ENCODE results near the gene MAPK10.
A peak's percentile ranks its signal among the peaks of the same experiment; 100 is the strongest.

The MAPK10 gene

GRCh38 chr4:86160426-86160825 is 199.4 kb downstream of the MAPK10 start:
- TF ChIP-seq CTCF (IDR thresholded peaks at IDR 0.05; ENCODE audit: insufficient read depth, low read depth, low read length, missing control alignments), result no peak
- H3K4me3 ChIP-seq (ENCODE audit: low read length), result no peak overlapping the region
- no peak for DNase-seq (ENCODE audit: low read depth)

GRCh38 chr4:86159216-86159615 is 200.6 kb downstream of the MAPK10 start:
- DNase-seq (ENCODE audit: low read depth), result peak; percentile 29

GRCh38 chr4:86156531-86156930 is 203.3 kb downstream of the MAPK10 start:
- H3K4me3 ChIP-seq (ENCODE audit: low read length), result no peak overlapping the region
- no peak for TF ChIP-seq CTCF (IDR thresholded peaks at IDR 0.05; ENCODE audit: insufficient read depth, low read depth, low read length, missing control alignments)
- DNase-seq (ENCODE audit: low read depth), result no peak

More at GRCh38 chr4:86159216-86159615, 200.6 kb downstream of the MAPK10 start:
- no peak for TF ChIP-seq CTCF (IDR thresholded peaks at IDR 0.05; ENCODE audit: insufficient read depth, low read depth, low read length, missing control alignments)
- no peak overlapping the region for H3K4me3 ChIP-seq (ENCODE audit: low read length)

- DNase-seq (ENCODE audit: low read depth), result peak; percentile 53
- TF ChIP-seq CTCF (IDR thresholded peaks at IDR 0.05; ENCODE audit: insufficient read depth, low read depth, low read length, missing control alignments), result no peak
- H3K4me3 ChIP-seq (ENCODE audit: low read length), result no peak overlapping the region
Observed at GRCh38 chr4:86155766-86156165, 204.1 kb downstream of the MAPK10 start.

GRCh38 chr4:86152454-86152853 is 207.4 kb downstream of the MAPK10 start:
- no peak for DNase-seq (ENCODE audit: low read depth)
- no peak for TF ChIP-seq CTCF (IDR thresholded peaks at IDR 0.05; ENCODE audit: insufficient read depth, low read depth, low read length, missing control alignments)
- no peak overlapping the region for H3K4me3 ChIP-seq (ENCODE audit: low read length)

GRCh38 chr4:86151196-86151595 is 208.7 kb downstream of the MAPK10 start:
- no peak overlapping the region for H3K4me3 ChIP-seq (ENCODE audit: low read length)
- DNase-seq (ENCODE audit: low read depth), result no peak
- TF ChIP-seq CTCF (IDR thresholded peaks at IDR 0.05; ENCODE audit: insufficient read depth, low read depth, low read length, missing control alignments), result no peak

GRCh38 chr4:86141161-86141560 is 218.7 kb downstream of the MAPK10 start:
- TF ChIP-seq CTCF (IDR thresholded peaks at IDR 0.05; ENCODE audit: insufficient read depth, low read depth, low read length, missing control alignments), result no peak
- DNase-seq (ENCODE audit: low read depth), result no peak
- H3K4me3 ChIP-seq (ENCODE audit: low read length), result no peak overlapping the region
